Measurements from ENCODE around the gene RHBDL1.

RHBDL1 gene

GRCh38 chr16:698911-699671 lies 23.6 kb downstream of the RHBDL1 start:
- H3K9me3 ChIP-seq (ENCODE audit: control insufficient read depth, insufficient read depth, low read depth, low read length), result no peaks in the 10 kb centered on the region
- no peak overlapping the region for H3K4me3 ChIP-seq (ENCODE audit: low read depth, low read length)
- CTCF ChIA-PET, result no interaction called here
- POLR2A ChIA-PET, result interaction anchor here (0.7 to 1.1 kb wide), 2 partner anchors 9 to 83 kb away, joined by 3 to 6 read pairs; partner anchors contain the start of gene WDR24
- TF ChIP-seq, protein P1, sequence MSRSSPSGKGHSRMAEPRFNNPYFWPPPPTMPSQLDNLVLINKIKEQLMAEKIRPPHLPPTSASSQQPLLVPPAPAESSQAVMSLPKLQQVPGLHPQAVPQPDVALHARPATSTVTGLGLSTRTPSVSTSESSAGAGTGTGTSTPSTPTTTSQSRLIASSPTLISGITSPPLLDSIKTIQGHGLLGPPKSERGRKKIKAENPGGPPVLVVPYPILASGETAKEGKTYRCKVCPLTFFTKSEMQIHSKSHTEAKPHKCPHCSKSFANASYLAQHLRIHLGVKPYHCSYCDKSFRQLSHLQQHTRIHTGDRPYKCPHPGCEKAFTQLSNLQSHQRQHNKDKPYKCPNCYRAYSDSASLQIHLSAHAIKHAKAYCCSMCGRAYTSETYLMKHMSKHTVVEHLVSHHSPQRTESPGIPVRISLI (tag by site-specific recombination; IDR thresholded peaks at IDR 0.05), result peak; percentile 42; the same call in 1 of the 2 replicates
- TF ChIP-seq ZBTB6 (tag by site-specific recombination; IDR thresholded peaks at IDR 0.05), result peak; percentile 36; the same call in 1 of the 2 replicates
- no peak for TF ChIP-seq ZNF777 (tag by site-specific recombination; IDR thresholded peaks at IDR 0.05; ENCODE audit: borderline replicate concordance)
- TF ChIP-seq ZNF366 (tag by site-specific recombination; conservative IDR thresholded peaks at IDR 0.05), result 0 out of 2 replicates have a peak, but pooled peaks have one; percentile 44
- TF ChIP-seq, protein P2, sequence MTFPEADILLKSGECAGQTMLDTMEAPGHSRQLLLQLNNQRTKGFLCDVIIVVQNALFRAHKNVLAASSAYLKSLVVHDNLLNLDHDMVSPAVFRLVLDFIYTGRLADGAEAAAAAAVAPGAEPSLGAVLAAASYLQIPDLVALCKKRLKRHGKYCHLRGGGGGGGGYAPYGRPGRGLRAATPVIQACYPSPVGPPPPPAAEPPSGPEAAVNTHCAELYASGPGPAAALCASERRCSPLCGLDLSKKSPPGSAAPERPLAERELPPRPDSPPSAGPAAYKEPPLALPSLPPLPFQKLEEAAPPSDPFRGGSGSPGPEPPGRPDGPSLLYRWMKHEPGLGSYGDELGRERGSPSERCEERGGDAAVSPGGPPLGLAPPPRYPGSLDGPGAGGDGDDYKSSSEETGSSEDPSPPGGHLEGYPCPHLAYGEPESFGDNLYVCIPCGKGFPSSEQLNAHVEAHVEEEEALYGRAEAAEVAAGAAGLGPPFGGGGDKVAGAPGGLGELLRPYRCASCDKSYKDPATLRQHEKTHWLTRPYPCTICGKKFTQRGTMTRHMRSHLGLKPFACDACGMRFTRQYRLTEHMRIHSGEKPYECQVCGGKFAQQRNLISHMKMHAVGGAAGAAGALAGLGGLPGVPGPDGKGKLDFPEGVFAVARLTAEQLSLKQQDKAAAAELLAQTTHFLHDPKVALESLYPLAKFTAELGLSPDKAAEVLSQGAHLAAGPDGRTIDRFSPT (tag by site-specific recombination; IDR thresholded peaks at IDR 0.05), result peak; percentile 44; the same call in 1 of the 2 replicates
- H3K4me1 ChIP-seq (ENCODE audit: control insufficient read depth, insufficient read depth, low read length), result no peaks in the 10 kb centered on the region
- no peaks in the 10 kb centered on the region for H3K36me3 ChIP-seq (ENCODE audit: control insufficient read depth in 2 of 2, insufficient read depth in 1 of 2, low read length in 2 of 2)
- H3K27ac ChIP-seq (ENCODE audit: extremely low read depth, low read depth, low read length), result no peak overlapping the region

DNA sequence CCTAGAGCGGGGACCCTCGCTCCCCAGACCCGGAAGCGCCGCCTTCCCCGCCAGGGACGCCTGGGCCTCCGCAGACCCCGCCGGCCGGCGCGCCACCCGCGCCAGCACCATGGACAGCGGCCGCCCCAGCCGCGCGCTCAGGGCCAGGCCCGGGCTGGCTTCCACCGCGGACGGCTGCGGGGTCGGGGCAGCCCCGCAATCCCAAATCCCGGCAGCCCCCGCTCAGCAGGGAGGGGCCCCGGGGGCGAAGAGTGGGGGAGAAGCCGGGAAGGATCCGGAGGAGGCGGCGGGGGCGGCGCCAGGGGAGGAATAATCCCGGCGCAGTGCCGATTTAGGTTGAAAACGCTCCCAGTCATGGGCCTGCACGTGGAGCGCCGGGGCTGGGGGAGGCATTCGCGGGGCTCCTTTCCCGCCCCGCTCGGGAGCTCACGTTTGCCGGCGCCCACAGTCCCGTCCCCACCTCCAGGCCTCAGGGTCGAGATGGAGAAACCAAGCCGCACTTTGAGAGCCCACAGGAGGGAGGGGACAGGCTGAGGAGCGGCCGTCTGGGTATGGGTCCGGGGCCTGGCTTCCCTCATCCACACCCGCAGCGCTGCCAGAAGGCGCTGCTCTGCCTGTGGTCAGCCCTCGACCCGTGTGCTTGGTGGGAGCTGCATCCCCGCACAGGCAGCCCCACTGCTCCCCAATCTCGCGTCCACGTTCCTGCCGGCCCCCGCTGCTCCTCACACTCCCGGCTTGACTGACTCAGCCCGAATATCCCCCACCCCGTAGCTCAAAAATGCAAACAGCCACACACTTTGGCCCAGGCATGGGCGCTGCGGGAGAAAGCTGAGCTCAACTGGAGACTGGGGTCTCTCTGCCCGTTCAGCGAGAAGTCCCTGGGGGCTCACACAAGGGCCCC lies 25.5 kb downstream of the RHBDL1 start:
- ChIA-PET CTCF (no interaction called here), POLR2A (interaction anchor here (0.7 to 2.0 kb wide), 2 partner anchors 11 to 16 kb away, joined by 3 to 8 read pairs; partner anchors contain the start of gene WDR24)
- Histone ChIP-seq H3K27ac (ENCODE audit: extremely low read depth, low read depth, low read length) (no peak overlapping the region), H3K4me1 (ENCODE audit: control insufficient read depth, insufficient read depth, low read length) (no peaks in the 10 kb centered on the region), H3K9me3 (ENCODE audit: control insufficient read depth, insufficient read depth, low read depth, low read length) (no peaks in the 10 kb centered on the region), H3K4me3 (ENCODE audit: low read depth, low read length) (no peak overlapping the region), H3K36me3 (ENCODE audit: control insufficient read depth in 2 of 2, insufficient read depth in 1 of 2, low read length in 2 of 2) (no peaks in the 10 kb centered on the region)
- no peak for TF ChIP-seq KLF17 (tag by site-specific recombination; IDR thresholded peaks at IDR 0.05)
- no peak for TF ChIP-seq ZNF37A (tag by site-specific recombination; IDR thresholded peaks at IDR 0.05)
- peak; percentile 9; the same call in 1 of the 2 replicates for TF ChIP-seq SP2 (tag by site-specific recombination; IDR thresholded peaks at IDR 0.05)
- TF ChIP-seq, protein P3, sequence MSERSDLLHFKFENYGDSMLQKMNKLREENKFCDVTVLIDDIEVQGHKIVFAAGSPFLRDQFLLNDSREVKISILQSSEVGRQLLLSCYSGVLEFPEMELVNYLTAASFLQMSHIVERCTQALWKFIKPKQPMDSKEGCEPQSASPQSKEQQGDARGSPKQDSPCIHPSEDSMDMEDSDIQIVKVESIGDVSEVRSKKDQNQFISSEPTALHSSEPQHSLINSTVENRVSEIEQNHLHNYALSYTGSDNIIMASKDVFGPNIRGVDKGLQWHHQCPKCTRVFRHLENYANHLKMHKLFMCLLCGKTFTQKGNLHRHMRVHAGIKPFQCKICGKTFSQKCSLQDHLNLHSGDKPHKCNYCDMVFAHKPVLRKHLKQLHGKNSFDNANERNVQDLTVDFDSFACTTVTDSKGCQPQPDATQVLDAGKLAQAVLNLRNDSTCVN (tag by site-specific recombination; optimal IDR thresholded peaks at IDR 0.05), result peak; percentile 47
- TF ChIP-seq ZIC2 (tag by site-specific recombination; IDR thresholded peaks at IDR 0.05), result peak; percentile 6; the same call in 1 of the 2 replicates
- peak; percentile 90 for TF ChIP-seq ZFHX2 (tag by site-specific recombination; conservative IDR thresholded peaks at IDR 0.05)
- peak; percentile 90 for TF ChIP-seq PBX3 (CRISPR knock-in tag; IDR thresholded peaks at IDR 0.05)
- peak; percentile 84 for TF ChIP-seq EGR2 (tag by site-specific recombination; IDR thresholded peaks at IDR 0.05; ENCODE audit: low read depth)
- peak; percentile 35; the same call in 1 of the 2 replicates for TF ChIP-seq ZBTB20 (tag by site-specific recombination; IDR thresholded peaks at IDR 0.05)
- TF ChIP-seq, protein P4, sequence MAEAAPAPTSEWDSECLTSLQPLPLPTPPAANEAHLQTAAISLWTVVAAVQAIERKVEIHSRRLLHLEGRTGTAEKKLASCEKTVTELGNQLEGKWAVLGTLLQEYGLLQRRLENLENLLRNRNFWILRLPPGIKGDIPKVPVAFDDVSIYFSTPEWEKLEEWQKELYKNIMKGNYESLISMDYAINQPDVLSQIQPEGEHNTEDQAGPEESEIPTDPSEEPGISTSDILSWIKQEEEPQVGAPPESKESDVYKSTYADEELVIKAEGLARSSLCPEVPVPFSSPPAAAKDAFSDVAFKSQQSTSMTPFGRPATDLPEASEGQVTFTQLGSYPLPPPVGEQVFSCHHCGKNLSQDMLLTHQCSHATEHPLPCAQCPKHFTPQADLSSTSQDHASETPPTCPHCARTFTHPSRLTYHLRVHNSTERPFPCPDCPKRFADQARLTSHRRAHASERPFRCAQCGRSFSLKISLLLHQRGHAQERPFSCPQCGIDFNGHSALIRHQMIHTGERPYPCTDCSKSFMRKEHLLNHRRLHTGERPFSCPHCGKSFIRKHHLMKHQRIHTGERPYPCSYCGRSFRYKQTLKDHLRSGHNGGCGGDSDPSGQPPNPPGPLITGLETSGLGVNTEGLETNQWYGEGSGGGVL (tag by site-specific recombination; IDR thresholded peaks at IDR 0.05), result 0 out of 2 replicates have a peak, but pooled peaks have one; percentile 47
- TF ChIP-seq REST (tag by site-specific recombination; IDR thresholded peaks at IDR 0.05), result peak; percentile 82
